Astrocyte of the spinal cord (primary cell): Measurements from ENCODE around the gene DEGS2.
"Not testable (repeated sequence)": the region's sequence is repeated elsewhere in the genome, so short reads cannot be mapped to it uniquely, and the experiment has no call there.

Experiments
- DNase-seq: peaks from one replicate; pipeline ENCODE4 v3.0.0; 2011; ENCODE audit warnings: low read depth, low spot score
- H3K4me3 ChIP-seq: 2 replicates; pipeline ENCODE4 v1.5.1; 2011; ENCODE audit warnings: low read depth, mild to moderate bottlenecking, low read length, moderate library complexity
- CTCF ChIP-seq: IDR thresholded peaks from 2 replicates; pipeline ENCODE4 v1.5.1; 2012; ENCODE audit warnings: low read depth, mild to moderate bottlenecking, low read length, inconsistent platforms
- in situ Hi-C: cut with HindIII; loops from 2 replicates; pipeline ENCODE4 v1.10.0; 2017; ENCODE audit warnings: low sequenced_read_pairs

DEGS2 gene

GRCh38 chr14:100159094-100159864, at the start of gene DEGS2:
DEGS2 (minus strand) TSS chr14:100159645; CDS start chr14:100159587, 58 bp downstream.
- DNase-seq: no peak
- no peak within 1 kb of the TSS for H3K4me3 ChIP-seq
- no peak for TF ChIP-seq CTCF
- in situ Hi-C loops: no loop called here

GRCh38 chr14:100208136-100208535, 48.7 kb upstream of the DEGS2 start:
- H3K4me3 ChIP-seq, DNase-seq, in situ Hi-C loops: not testable (repeated sequence)

GRCh38 chr14:100207588-100207987, 48.1 kb upstream of the DEGS2 start:
- in situ Hi-C loops, DNase-seq, H3K4me3 ChIP-seq: not testable (repeated sequence)

- DNase-seq, in situ Hi-C loops, H3K4me3 ChIP-seq: not testable (repeated sequence)
Observed at GRCh38 chr14:100204835-100205167, 45.4 kb upstream of the DEGS2 start.

- H3K4me3 ChIP-seq: no peak overlapping the region
- in situ Hi-C loops: no loop called here
- no peak for DNase-seq
- TF ChIP-seq CTCF: no peak
Observed at GRCh38 chr14:100203962-100204834, 44.8 kb upstream of the DEGS2 start.

GRCh38 chr14:100203146-100203545, 43.7 kb upstream of the DEGS2 start:
- in situ Hi-C loops: no loop called here
- no peak for DNase-seq
- H3K4me3 ChIP-seq: no peak overlapping the region
- no peak for TF ChIP-seq CTCF

- no peak for DNase-seq
- H3K4me3 ChIP-seq: no peak overlapping the region
- in situ Hi-C loops: no loop called here
- TF ChIP-seq CTCF: no peak
Observed at GRCh38 chr14:100202712-100203111, 43.3 kb upstream of the DEGS2 start.

- DNase-seq: no peak
- no peak overlapping the region for H3K4me3 ChIP-seq
- TF ChIP-seq CTCF: no peak
- in situ Hi-C loops: no loop called here
Observed at GRCh38 chr14:100201701-100202100, 42.3 kb upstream of the DEGS2 start.
